GM11168 (cell line): ENCODE measurements around the gene MRPS11.
"Not testable (repeated sequence)": the region's sequence is repeated elsewhere in the genome, so short reads cannot be mapped to it uniquely, and the experiment has no call there.

Experiments
- in situ Hi-C: fragments of 300-500 bp; cut with MboI; formaldehyde crosslinking; loops from one replicate; pipeline ENCODE4 v1.12.0; 2022; ENCODE audit warnings: low sequenced_read_pairs; ENCODE audit not compliant: unreplicated experiment

Gene MRPS11

DNA sequence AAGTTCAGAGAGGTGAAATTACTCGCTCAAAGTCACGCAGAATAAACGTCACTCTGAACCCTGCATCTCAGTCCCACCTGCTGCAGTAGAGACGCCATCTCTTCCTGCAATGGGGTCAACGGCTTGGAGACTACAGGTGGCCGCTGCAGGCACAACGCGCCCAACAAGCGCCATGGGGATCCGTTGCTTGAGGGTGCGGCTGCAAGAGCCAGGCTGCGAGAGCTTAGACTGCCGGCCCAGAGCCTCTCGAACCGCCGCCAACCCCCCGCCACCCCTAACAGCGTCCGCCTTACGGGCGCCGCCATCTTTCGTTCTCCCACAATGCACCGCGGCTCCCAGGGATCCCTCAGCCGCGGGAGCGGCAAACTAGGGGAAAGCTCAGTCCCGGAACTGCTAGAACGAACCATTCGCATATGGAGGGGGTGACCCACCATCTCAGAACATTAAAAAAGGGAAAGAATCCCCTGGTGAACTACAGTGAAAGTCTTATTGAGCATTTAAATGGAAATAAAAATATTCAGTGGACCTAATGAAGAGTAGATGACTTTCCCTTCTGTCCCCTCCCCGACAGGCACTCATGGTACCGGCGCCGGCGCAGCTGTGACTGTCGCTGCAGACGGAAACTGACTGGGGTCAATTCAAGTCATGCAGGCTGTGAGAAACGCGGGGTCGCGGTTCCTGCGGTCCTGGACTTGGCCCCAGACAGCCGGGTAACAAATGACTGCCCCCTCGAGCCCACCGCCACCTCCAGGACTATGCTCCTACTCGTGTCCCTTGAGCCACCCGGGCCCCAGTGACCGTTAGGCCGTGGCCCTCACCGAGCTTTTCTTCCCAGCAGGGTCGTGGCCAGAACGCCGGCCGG is at the start of gene MRPS11, which contains the start of gene MRPL46:
Gene MRPS11 (plus strand): TSS at position 636 of the 862 bp plus-strand sequence. CDS start 10 bp downstream, at position 646.
Gene MRPL46 (minus strand): TSS at position 316 of the 862 bp plus-strand sequence. CDS start 11 bp downstream, at position 305.
- in situ Hi-C loops = loop anchor here (10.0 kb wide), 1 partner anchor 157 kb away; the partner anchor contains the start of gene AEN

DNA sequence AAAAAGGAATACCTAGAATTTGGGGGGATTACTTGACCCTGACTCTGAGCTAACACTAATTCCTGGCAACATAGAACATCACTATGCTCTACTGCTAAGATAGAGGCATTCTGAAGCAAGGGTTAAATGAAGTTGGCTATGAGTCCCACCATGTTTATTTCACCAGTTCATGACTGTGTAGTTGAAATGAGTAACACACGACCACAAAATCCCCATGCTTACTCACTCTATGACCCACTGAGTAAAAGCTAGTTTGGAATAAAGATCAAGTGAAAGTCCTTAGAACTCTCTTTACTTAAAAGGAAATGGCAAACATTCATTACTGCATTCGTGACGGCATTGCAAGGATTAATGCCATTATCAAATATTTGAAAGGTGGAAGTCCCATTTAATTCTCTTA is 47.7 kb upstream of the MRPS11 start:
- in situ Hi-C loops = no loop called here

DNA sequence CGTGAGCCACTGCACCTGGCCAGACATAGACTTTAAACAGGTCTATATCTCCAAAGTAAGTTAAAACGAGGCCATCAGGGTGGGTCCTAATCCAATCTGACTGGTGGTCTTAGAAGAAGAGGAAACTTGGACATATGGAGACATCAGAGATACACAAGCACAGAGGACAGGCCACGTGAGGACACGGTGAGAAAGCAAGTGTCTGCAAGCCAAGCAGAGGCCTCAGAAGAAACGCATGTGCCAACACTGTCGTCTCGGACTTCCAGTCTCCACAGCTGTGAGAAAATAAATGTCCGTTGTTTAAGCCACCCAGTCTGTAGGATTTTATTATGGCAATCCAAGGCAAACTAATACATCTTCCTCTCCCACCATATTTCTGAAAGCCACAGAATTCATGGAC is 44.2 kb upstream of the MRPS11 start:
- in situ Hi-C loops = no loop called here

DNA sequence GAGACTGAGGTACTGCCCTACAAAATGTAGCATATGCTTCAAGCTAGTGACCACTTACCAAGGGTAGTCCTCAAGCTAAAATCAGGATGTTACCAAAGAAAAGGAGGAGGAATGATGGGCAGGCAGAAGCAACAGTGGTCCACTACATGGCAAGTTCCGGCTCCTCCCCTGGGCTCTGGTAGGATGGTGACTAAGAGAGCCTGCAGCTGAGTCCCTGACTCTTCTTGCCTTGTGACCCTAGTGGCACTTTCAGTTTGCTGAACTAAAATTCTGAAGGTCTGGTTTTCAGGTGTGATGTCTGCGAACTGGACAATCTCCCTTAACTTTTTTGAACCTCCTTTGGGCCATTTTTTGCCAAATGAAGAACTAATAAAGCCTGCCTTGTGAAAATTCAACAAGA is 41.2 kb upstream of the MRPS11 start:
- in situ Hi-C loops = no loop called here

DNA sequence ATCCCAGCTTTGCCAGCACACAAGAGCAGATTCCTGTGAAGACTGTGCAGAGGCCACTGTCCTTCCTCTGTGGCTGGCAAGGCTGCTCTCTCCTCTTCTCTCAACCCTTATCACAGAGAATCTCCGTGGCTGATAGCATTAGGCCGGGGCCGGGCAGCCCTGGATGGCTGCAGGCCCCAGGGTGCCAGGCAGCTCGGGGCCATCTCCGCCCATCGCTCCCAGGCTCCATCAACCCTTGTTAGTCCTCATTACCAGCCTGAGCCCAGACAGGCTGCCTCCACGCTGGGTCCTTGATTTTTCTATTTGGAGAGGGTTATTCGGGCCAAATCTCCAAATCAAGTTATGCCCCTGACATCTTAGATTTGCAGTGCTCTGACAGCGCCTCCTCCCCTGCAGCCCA is 39.5 kb upstream of the MRPS11 start:
- in situ Hi-C loops = no loop called here

DNA sequence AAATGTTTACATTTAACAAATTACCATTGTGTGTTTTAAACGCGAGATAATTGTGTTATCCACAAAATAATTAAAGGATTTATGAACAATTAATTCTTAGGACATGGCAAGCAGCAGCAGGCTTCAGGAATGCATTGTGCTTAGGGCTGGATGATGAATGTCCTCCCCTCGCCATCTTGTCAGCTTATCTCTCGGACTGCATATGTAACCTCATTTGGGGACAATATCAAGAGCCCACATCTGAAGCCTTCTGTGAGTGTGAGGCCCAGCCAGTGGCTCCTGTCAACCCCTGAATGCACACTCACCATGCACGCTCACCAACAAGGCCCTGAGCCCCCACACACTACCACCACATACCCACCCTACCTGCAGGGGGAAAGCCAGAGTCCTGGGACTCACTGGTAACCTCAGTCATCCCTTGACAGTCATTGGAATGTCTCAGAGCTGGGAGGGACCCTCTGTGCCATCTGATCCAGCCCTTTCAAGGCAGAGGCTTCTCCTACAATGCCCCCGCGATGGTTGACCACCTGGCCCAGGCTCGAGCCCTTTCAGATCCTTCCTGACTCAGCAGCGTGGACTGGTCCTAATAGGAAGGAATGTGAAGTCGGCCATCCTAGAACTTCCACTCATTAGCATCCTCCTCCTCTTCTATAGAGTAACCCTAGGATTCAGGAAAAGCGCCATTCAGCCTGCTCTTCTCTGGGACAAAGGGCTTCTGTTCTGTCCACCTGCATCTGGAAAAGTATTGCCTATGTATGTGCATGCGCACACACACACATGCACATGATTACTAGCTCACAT is 38.5 kb upstream of the MRPS11 start:
- in situ Hi-C loops = no loop called here

DNA sequence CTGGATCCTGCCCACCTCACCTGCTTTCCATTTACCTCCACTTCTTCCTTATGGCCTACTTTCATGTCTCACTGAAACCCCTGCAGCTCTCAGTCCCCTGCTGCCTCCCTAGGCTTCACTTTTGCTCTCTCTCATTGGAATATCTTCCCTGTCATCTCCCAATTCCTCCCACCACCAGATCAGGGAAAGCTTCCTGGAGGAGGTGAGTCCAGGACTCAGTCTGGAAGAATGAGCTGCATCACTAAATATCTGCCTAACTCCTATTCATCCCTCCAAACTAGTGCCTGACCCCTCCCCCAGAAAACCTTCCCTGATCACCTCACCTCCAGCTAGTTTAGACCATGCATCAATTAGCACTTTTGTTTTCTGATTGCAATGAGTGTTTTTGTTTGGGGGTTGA is 37.5 kb upstream of the MRPS11 start:
- in situ Hi-C loops = no loop called here

DNA sequence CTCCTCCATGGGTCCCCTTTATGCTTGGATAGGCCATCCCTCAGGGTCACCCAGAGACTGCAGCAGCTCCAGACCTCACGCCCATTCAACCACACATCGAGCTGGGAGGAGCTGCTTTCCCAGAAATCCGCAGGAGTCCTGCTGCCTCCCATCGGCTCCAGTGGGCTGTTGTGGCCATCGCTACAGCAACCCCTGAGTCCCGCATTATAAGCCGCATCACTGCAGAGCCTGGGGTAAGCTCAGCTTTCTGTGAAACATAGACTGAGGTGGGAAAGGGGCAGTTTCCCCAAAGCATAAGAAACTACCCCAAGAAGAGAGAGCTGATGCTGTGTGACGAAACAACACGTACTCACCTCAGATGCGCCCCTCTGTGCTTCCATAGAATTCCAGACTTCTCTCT is 36.1 kb upstream of the MRPS11 start:
- in situ Hi-C loops = no loop called here

DNA sequence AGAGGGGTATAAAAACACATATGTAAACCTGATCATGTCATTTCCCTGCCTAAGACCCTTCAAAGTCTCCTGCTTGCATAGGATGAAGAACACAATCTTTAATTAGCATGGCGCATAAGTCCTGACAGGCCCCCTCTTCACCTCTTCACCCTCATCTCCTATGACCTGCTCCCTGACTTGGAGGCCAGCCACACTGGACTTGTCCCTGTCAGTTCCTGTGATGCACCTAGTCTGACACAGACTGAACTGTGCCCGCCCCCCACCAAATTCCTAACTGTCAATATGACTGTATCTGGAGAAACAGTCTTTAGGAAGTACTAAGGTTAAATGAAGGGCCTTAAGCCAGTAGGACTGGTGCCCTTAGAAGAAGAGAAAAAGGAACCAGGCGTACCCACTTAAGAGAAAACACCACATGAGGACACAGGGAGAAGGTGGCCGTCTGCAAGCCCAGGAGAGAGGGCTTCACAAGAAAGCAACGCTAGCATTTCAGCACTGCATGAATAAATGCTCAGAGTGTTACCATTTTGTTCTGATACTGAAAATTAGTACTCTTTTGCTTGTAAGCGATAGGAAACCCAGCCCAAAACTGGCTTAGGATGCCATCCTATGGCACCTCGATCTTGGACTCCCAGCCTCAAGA is 34.3 kb upstream of the MRPS11 start:
- in situ Hi-C loops = no loop called here

DNA sequence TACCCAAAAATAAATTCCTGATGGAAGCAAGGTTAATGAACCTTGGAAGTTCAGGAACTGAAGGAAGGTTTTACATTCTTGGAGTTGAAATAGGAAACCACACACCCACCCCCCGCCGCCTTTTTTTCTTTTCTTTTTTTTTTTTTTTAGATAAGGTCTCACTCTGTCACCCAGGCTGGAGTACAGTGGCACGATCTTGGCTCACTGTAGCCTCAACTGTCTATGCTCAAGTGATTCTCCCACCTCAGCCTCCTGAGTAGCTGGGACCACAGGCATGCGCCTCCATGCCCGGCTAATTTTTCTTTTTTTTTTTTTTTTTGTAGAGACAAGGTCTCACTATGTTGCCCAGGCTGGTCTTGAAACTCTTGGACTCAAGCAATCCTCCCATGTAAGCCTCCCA is 33.4 kb upstream of the MRPS11 start:
- in situ Hi-C loops = not testable (repeated sequence)

DNA sequence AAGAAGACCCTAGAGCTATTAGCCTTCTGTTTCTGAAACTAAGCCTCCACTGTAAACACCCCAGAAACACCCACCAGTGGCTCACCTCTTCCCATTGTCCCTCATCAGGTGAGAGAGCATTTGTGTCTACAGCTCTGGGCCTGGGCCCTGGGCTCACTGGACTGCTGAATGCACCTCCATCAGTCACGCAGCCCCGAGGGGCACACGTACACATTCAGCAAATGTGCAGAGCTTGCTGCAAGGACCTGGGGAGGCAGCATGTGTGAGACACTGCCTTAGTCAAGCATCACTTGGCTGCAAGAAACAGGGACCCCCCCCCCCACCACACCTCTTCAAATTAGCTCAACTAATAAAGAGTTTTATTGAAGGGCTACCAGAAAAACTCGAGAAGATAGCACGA is 29.3 kb upstream of the MRPS11 start:
- in situ Hi-C loops = no loop called here

DNA sequence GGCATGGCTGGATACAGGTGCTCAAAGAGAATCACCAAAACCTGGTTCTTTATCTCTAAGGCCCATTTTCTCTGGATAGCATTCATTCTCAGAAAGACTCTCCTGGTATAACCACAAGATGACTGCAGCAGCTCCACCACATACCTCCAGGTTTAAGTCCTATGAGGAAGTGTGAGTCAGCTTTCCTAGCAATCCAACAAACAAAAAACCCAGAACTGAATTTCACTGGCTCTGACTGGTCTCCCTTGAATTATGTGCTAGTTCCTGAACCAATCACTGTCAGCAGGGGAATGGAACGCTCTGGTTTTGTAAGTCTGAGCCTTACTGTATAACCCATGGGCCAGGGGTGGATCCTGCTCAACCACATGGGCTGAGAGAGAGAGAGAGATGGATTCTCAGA is 27.5 kb upstream of the MRPS11 start:
- in situ Hi-C loops = no loop called here

DNA sequence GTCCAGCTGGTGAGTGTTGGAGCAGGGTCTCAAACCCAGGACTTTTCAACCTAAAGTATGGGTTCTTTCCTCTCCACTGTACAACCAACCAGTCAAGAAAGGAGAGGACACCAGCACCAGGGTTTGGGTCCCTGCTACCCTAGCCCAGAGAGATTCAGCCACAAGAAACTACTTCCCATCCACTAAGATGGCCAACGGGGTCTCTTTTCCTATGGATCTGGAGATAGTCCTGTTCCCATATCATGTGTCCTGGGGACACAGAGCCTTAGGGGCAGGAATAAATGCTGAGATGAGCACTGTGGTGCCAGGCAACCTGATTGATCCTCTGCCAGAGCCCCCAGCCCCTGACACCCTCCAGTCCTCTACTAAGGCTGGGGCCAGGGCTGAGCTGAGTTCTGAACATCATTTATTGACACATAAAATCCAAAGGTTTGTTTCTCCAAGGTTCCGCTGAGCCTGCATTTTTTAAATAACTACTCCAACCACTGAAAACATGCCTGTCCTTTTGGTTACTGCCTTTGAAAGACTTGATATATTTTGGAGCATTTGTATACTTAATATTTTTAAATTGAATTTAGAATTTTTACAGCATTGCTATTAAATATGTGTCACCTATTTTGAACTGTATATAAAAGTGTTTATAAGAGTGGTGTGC is 26.3 kb upstream of the MRPS11 start:
- in situ Hi-C loops = no loop called here

DNA sequence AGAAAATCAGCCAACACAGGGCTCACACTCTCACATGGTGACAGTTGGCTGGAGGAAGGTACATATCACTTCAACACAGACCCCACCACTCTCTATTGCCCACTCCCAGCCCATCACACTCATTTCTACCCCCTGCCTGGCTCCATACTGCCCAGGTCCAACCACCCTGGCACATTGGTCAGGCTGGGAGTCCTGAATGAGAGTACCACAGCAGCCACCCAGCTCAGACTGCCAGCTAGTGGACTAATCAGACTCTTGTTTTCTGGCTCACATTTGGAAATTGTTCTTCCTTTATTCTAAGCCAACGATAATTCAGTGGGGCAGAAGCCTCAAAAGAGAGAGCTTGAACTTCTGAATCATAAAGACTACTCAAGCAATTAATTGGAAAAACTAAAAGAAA is 20.3 kb upstream of the MRPS11 start:
- in situ Hi-C loops = no loop called here

DNA sequence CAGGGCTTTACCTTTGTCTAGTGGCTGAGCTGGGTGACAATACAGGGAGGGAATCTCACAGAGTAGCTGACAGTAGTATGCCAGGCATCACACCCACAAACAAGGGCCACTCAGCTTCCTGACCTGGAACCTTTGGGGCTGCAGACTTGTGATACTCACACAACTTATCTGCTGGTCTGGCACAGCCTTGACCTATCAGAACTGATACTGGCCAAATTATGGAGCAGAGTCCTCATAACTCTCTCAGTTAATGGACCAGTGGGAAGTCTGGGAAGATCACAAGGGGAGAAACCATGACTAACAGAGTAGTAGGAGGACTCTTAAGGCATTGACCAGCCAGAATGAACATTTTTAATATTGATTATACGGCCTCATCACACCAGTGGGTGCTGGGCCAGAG is 19.8 kb upstream of the MRPS11 start:
- in situ Hi-C loops = no loop called here

DNA sequence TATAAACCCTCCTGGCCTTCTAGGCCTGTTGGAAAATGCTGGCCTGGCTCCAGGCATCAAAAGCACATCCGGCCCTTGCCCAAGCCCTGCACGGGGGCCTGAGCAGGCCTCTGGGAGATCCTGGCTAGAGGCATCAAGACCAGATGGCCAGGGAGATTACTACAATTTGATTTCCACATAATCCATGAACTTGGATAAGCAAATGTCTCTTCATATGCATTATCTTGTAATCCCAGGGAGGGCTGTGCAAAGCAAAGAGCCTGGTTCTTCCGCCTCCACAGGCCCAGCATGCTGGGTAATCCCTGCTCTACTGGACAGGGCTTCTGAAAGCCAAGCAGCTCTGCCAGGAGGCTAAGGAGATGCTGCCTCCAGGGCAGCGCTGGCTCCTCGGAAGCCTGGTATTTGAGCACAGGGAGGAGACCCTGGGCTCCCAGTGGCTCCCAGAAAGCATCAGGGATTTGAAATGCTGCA is 18.5 kb upstream of the MRPS11 start:
- in situ Hi-C loops = no loop called here

DNA sequence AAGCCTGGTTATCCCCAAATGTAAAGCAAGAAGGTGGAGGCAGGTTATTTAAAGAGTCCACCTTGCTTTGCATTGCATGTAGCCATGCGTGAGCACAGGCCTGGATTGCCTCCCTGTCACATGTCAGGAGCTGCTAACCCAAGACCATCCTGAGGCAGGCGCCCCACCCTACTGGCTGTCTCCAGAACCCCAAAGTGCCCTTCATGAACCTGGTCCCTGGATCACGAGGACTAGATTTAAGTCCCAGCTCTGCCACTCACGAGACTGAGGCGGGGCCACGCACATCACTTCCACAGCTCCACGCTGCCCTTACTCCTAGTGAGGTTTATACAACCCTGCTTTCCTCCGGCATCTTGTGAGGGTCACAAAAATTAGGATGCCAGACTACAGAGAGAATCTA is 17.9 kb upstream of the MRPS11 start:
- in situ Hi-C loops = no loop called here

DNA sequence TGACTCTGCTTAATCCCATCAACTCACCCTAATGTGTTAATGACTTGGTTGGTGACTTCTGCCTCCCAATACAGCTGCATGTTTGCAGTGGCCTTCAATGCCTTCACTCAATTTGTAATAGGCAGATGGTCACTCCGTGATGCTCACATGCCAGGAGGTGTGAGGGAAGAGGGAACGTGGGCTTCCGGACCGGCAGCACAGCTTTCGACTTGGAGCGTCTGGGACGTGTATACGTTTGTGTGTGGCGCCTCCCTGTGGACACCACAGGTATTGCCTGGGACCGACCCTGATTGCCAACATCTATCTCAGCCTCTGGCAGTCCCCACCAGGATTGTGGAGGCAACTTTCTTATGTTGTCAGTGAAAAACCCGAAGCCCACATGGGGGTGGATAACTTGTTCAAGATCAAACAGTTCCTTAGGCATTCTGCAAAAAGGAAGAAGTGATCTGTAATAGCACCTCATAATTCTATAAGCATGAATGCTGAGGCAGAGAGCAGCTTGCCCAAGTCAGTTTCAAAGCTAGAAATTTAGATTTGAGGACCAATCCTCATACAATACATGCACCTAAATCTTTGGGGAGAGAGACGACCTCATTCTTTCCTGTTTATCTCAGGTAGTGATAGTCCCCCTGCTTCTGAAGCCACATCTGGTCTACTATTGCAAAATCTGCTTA is 17.2 kb upstream of the MRPS11 start:
- in situ Hi-C loops = no loop called here

DNA sequence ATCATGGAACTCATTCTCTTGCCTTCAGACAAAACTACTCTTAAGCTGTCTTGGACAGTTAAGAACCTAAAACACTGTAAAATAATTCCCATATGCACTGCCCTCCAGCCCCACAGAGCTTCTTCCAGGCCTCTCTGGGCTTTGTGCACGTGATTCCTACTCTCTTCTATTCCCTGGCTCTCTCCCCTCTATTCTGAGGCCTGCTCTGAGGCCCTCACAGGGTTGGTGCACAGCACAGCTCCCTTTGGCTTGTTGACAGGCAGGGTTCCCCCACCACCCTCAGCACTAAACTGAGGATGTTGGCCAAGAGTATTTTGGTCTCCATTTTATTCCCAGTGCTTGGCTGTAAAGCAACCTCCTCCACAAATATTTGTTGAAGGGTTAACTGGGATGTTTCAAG is 13.9 kb upstream of the MRPS11 start:
- in situ Hi-C loops = no loop called here

DNA sequence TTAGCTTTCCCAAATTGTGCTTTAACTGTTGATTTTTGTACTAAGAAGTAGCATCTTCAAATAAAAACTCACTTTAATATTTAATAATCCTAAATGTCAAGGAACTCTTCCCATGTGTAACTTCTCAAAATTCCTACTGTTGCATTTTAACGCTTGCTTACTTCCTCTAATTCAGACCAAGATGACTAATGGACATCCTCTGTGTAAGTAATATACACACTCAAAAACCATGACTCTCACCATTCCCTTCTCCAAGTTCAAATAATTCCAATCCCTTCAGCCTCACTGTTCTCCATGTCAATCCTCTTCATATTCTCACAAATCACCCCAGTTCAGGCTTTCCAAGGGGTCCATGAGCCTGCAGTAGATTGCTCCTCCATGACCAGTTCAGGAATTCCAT is 13.3 kb upstream of the MRPS11 start:
- in situ Hi-C loops = no loop called here
